PFSK-1 (cell line): ENCODE data around the gene ASB4.

ENCODE experiments used
- FOXP2 ChIP-seq: optimal IDR thresholded peaks from 2 replicates; pipeline ENCODE3; 2011; ENCODE audit warnings: borderline replicate concordance, control low read depth, inconsistent platforms; ENCODE audit not compliant: insufficient read depth; ENCODE audit errors: extremely low read length, extremely low read depth
- POLR2AphosphoS5 ChIP-seq: IDR thresholded peaks from 2 replicates; pipeline ENCODE4 v1.6.1; 2012; ENCODE audit warnings: low read depth, mild to moderate bottlenecking, control low read depth, low read length, moderate library complexity
- SIN3A ChIP-seq: IDR thresholded peaks from 2 replicates; pipeline ENCODE4 v1.6.1; 2012; ENCODE audit warnings: mild to moderate bottlenecking, low read length, moderate library complexity, borderline replicate concordance; ENCODE audit not compliant: insufficient read depth
- TAF1 ChIP-seq: IDR thresholded peaks from 2 replicates; pipeline ENCODE4 v1.6.1; 2012; ENCODE audit warnings: low read length, control low read depth, borderline replicate concordance; ENCODE audit not compliant: insufficient read depth
- TF ChIP-seq, protein P1 (sequence below), 2 experiments: IDR thresholded peaks; 2 replicates each; pipeline versions ENCODE4 v1.6.1 to v1.8.0; 2011 to 2012; ENCODE audit warnings: low read depth in 2 of 2, low read length in 2 of 2, control low read depth in 1 of 2, inconsistent platforms in 1 of 2, mild to moderate bottlenecking in 1 of 2, moderate library complexity in 1 of 2; ENCODE audit not compliant: insufficient read depth in 1 of 2

DNA sequence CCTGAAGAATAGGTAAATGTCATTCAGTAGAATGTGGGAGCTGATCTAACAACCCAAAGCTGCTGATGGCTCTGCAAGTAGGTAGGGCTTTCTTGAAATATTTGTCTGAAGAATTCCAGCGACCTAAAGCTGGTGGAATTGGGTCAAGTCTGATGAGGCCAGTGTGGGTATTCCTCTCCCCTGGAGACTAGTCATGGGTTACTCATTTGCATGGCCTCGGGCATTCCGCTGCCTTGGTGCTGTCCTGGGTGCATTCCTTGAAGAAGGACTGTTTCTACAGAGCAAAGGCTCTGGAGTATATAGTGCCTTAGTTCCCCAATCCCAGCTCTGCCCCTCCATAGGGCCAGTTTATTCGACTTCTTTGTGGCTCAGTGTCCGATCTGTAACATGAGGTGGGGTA, 91.4 kb downstream of the ASB4 start:
- TF ChIP-seq, protein P1, sequence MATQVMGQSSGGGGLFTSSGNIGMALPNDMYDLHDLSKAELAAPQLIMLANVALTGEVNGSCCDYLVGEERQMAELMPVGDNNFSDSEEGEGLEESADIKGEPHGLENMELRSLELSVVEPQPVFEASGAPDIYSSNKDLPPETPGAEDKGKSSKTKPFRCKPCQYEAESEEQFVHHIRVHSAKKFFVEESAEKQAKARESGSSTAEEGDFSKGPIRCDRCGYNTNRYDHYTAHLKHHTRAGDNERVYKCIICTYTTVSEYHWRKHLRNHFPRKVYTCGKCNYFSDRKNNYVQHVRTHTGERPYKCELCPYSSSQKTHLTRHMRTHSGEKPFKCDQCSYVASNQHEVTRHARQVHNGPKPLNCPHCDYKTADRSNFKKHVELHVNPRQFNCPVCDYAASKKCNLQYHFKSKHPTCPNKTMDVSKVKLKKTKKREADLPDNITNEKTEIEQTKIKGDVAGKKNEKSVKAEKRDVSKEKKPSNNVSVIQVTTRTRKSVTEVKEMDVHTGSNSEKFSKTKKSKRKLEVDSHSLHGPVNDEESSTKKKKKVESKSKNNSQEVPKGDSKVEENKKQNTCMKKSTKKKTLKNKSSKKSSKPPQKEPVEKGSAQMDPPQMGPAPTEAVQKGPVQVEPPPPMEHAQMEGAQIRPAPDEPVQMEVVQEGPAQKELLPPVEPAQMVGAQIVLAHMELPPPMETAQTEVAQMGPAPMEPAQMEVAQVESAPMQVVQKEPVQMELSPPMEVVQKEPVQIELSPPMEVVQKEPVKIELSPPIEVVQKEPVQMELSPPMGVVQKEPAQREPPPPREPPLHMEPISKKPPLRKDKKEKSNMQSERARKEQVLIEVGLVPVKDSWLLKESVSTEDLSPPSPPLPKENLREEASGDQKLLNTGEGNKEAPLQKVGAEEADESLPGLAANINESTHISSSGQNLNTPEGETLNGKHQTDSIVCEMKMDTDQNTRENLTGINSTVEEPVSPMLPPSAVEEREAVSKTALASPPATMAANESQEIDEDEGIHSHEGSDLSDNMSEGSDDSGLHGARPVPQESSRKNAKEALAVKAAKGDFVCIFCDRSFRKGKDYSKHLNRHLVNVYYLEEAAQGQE (IDR thresholded peaks at IDR 0.05; ENCODE audit: insufficient read depth in 1 of 2, low read depth in 2 of 2, low read length in 2 of 2) = no peak
- no peak for TF ChIP-seq POLR2AphosphoS5
- no peak for TF ChIP-seq TAF1
- TF ChIP-seq SIN3A = no peak
- no peak for TF ChIP-seq FOXP2
